Fibroblast of skin of abdomen (primary cell): ENCODE measurements around the gene SH3D19.

Source experiments
- DNase-seq: peaks from one replicate; pipeline ENCODE4 v3.0.0-alpha.2; 2013

SH3D19 gene

GRCh38 chr4:151184523-151185458 lies 140.6 kb downstream of the SH3D19 start:
- peak; percentile 28 for DNase-seq

GRCh38 chr4:151182455-151182996 lies 142.9 kb downstream of the SH3D19 start:
- no peak for DNase-seq

- no peak for DNase-seq
These were observed 148.7 kb downstream of the SH3D19 start for GRCh38 chr4:151176685-151177084.

GRCh38 chr4:151175754-151176631 lies 149.4 kb downstream of the SH3D19 start:
- DNase-seq = no peak

GRCh38 chr4:151175233-151175632 lies 150.2 kb downstream of the SH3D19 start:
- DNase-seq = no peak

- no peak for DNase-seq
These were observed 150.6 kb downstream of the SH3D19 start for GRCh38 chr4:151174784-151175183.

DNA sequence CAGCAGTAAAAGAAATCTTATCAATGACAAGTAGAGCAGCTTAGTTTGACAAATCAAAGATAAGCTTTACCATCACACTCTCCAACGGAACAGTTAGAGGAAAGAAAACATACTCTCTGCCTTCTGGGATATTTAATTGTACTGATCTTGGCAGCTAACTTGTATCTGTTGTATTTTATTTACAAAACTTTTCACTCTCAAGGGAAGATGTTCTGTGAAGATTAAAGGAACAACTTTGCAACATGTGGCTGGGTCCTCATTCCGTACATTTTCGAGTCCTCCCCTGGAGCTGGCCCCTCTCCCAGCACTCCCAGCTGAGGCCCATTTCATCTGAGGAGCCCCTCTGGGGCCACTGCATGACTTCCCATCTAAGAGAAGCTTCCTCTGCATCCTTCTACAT lies 151.5 kb downstream of the SH3D19 start:
- DNase-seq = peak; percentile 52

DNA sequence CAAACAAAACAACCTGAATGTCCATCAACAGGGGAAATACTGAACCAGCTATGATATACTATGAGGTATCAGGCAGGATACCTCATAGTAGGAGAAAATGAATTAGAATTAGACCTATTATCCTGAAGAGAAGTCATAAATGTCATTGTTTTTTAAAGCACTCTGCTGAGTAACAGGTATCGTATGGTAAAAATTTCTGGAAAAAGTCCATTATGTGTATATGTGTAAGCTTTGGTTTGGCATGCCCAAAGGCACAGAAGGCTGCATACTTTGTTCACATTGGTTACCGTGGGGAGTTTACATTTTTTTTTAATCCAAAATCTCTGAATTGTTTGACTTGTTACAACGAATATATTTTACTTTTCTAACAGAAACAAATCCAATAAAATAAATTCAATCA lies 155.5 kb downstream of the SH3D19 start:
- DNase-seq = peak; percentile 69

DNA sequence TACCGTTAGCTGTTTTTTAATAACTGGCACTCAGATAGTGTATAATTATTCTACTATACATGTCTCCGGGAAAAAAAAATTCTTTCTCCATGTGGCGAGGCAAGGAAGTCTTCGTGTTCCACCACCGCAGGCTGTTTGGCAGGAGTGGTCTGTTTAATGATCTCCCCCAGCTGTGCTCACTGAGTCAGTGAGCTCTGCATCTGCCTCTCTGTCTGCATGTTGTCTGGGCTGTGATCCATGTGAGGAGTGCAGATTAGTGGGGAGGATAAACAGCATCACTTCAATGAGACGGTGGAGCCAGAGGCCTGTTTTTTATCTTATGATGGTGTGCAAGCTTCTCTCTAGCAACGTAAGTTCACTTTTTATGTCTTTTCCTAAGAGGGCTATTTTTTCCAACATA lies 156.2 kb downstream of the SH3D19 start:
- DNase-seq = peak; percentile 98

DNA sequence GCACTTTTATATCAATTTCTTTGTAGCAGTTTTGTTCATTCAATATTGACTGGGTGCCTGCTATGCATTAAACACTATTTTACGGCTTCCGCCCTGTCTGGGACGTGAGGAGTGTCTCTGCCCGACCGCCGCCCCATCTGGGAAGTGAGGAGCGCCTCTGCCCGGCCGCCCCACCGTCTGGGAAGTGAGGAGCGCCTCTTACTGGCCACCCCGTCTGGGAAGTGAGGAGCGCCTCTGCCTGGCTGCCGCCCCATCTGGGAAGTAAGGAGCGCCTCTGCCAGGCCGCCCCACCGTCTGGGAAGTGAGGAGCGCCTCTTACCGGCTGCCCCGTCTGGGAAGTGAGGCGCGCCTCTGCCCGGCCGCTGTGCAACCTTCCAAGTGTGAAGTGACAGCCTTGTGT lies 157.8 kb downstream of the SH3D19 start:
- no peak for DNase-seq

- DNase-seq = no peak
These were observed 158.8 kb downstream of the SH3D19 start for GRCh38 chr4:151166636-151167035.

DNA sequence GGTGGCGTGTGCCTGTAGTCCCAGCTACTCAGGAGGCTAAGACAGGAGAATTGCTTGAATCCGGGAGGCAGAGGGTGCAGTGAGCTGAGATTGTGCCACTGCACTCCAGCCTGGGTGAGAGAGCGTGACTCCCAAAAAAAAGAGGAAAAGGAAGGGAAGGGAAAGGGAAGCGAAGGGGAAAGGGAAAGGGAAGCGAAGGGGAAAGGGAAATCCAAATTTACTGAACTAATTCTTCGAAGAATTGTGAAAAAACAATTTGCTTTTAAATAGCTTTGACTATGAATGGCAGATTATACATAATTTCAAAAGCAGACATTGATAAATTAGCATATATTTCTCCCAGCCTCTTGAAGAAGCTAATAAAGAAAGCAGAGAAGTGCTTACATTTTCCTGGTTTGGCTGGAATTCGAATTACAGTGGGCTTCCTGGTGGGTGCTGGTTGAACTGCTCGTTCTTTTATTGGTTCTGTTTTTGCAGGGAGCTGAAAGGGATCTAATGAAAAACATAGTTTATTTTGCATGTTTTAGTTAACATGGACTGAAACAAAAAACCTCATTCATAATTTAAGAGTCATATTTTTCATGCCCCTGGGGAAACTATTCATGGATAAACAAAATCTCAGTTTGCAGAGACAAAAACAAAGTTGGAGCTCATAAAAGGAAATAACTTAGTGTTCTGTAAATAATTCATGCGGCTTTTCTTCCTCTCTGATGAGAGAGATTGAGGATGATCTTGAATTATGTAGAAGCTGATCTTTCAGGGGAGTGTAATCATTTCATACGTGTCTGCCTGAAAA lies 160.0 kb downstream of the SH3D19 start:
- DNase-seq = no peak

- DNase-seq = no peak
These were observed 161.6 kb downstream of the SH3D19 start for GRCh38 chr4:151163855-151164254.

DNA sequence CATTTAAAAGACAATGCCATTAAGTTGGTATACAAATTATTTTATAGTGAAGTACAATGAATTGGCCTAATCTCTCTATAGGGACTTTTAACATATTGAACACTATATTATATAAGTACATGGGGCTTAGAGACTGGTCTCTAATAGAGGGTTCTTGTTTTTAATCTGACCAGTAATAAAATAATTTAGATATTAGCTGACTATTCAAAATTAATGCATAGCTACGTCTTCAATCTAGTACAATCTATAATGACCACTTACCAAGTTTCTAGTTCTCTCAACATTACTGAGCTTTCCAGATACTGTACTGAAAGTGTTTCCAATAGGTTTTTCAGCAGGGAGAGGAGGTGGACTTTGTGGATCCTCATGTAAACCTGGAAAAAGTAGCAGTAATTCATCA lies 166.4 kb downstream of the SH3D19 start:
- DNase-seq = no peak

- no peak for DNase-seq
These were observed 167.9 kb downstream of the SH3D19 start for GRCh38 chr4:151157543-151157942.

- DNase-seq = no peak
These were observed 171.8 kb downstream of the SH3D19 start for GRCh38 chr4:151153585-151153984.

DNA sequence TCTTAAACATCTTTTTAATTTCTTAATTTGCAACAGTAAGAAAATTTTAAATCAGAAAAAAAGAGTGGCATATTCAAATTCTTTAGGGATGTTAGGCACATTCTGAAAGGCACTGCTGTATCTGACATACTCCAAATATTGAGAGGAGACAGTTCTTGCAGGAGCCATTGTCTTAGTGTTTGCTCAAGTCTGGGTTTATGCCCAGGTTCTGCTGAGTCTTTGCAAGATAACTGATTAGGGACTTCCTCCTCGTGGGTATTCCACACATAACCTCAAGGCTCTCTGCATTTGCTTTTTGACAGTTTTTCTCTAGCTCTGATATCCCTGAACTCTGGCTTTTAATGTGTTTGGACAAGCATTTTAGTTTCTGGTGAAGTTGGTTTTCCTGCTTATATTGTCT lies 173.4 kb downstream of the SH3D19 start:
- DNase-seq = no peak

DNA sequence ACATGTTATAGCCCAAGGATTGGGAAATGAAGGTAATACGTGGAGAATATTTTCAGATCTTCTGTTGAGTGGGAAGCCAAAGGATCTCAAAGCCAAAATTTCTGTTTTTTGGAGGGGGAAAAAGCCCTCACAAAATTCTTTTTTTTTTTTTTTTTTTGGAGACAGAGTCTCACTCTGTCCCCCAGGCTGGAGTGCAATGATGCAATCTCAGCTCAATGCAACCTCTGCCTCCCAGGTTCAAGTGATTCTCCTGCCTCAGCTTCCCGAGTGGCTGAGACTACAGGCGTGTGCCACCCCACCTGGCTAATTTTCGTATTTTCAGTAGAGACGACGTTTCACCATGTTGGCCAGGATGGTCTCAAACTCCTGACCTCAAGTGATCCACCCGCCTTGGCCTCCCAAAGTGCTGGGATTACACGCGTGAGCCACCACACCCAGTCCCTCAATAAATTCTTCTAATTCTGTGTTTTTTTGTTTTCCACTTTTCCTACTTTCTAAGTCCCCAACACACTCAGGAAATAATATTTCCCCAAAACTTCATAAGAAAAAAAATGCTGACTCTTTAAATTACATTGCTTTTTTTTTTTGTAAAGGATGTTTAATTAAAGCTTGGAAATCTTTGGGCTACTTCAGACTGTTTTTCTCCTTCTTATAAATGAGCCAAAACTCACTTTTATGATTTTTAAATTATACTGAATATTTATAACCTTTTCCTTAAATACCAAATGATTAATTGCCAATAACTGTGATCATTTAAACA lies 174.4 kb downstream of the SH3D19 start:
- DNase-seq = no peak

DNA sequence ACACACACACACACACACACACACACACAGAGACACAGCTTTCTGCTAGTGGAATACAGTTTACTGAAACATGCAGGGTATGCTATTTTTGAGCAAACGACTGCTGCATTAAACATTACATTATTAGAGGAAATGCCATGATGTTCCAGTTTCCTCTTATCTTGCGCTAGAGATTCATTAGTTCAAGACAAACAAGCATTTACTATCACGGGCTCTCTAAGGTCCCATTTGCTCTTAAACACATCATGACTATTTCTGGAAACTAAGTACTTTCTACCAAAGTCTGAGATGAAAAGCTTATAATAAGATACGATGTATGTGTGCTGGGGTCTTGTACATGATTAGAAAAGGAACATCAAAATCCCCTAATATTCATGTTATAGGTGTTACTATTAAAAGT lies 177.1 kb downstream of the SH3D19 start:
- no peak for DNase-seq

- no peak for DNase-seq
These were observed 178.4 kb downstream of the SH3D19 start for GRCh38 chr4:151147000-151147399.

DNA sequence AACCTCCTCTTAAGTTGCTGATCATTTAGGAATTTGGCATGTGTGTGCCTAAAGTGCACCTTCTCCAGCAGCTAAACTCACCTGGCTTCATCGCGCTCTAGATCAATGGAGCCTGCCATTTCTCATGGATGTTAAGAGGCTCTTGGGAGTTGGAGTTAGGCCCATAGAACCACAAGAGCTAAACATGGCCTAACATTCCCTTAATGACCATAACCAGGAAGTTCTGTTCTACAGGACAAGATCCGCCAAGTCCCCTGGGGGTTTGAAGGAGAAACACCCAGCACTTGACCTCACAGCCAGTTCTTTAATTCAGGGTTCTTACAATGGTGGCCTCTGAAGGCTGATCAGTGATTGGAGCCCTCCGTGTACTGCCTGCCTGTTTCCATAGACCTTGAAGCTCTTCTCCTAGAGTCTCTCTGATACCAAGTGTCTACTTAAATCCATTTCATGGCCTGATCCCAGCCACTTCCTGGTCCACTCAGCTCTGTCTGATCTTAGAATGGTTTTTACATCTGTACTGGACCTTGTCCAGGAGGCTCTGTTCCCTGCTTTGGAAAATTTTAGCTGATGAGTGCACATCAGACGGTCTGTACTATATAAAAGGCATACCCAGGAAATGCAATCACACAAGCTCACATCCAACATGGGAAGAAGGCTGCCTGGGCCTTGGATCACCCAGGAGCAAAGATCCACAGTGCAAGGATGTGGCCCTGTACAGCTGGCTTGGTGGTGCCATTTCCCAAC lies 180.9 kb downstream of the SH3D19 start:
- DNase-seq = no peak
